GM12865 (cell line): ENCODE results near the gene MRPL3.

Source experiments
- DNase-seq: peaks from one replicate; pipeline ENCODE4 v3.0.0; 2010; ENCODE audit warnings: low read depth
- H3K4me3 ChIP-seq: 2 replicates; pipeline ENCODE4 v1.5.1; 2011; ENCODE audit warnings: mild to moderate bottlenecking, low read depth, low read length, control low read depth
- TF ChIP-seq, protein P1 (sequence below): IDR thresholded peaks from 2 replicates; pipeline ENCODE4 v1.5.1; 2011; ENCODE audit warnings: low read length, control low read depth, low read depth, inconsistent platforms; ENCODE audit not compliant: insufficient read depth; ENCODE audit errors: missing control alignments

Gene MRPL3

DNA sequence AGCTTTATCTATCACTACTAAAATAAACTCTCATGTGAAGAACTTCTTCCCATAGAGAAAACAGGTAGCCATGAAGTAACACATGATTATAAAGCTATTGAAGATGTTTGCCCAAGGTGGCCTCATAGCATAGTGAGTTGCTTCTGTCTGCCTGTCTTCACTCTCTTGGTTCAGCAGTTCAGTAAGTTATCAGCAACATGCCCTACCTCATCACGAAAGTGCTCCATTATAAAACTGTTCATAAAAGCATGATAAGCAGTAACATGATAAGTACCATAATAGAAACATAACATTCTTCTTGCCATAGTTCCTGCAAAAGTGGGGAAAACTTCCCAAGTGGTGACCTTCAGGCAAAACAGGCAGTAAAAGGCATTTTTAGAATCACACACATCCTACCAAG lies 45.6 kb downstream of the MRPL3 start:
- TF ChIP-seq, protein P1, sequence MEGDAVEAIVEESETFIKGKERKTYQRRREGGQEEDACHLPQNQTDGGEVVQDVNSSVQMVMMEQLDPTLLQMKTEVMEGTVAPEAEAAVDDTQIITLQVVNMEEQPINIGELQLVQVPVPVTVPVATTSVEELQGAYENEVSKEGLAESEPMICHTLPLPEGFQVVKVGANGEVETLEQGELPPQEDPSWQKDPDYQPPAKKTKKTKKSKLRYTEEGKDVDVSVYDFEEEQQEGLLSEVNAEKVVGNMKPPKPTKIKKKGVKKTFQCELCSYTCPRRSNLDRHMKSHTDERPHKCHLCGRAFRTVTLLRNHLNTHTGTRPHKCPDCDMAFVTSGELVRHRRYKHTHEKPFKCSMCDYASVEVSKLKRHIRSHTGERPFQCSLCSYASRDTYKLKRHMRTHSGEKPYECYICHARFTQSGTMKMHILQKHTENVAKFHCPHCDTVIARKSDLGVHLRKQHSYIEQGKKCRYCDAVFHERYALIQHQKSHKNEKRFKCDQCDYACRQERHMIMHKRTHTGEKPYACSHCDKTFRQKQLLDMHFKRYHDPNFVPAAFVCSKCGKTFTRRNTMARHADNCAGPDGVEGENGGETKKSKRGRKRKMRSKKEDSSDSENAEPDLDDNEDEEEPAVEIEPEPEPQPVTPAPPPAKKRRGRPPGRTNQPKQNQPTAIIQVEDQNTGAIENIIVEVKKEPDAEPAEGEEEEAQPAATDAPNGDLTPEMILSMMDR: no peak
- H3K4me3 ChIP-seq: no peak overlapping the region
- no peak for DNase-seq

DNA sequence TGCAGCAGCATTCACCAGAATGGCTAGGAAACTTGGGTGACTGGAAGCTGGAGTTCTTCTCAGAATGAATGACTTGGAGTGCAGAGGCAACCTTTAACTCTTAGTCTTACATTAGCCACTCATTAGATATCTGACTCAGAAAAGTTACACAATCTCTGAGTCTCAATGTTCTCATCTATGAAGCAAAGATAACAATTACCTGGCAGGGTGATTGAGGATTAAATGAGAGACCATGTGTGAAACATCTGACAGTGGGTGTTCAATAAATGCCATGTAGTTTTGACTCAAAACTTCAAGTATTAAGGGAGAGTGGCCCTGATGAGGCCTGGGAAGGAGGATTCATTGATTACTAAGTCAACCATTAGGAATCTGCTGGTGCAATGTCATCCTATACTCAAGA lies 48.3 kb downstream of the MRPL3 start:
- no peak for DNase-seq
- TF ChIP-seq, protein P1: no peak
- H3K4me3 ChIP-seq: no peak overlapping the region

DNA sequence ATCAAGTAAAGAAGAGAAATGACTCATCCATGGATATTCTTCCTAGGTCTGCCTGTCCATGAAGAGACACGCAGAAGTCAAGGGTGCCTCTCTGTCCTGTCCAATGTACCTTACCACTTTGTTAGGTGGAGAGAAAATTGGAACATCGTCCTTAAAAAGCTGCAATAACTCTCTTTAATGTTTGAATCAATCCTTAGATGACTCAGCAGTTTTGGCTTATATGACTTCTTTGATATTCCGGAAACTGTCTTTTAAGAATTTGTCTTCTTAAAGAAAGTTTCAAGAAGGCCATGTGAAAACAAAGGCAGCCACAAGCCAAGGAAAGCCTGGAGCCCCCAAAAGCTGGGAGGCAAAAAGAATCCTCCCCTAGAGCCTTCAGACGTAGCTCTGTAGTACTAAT lies 49.2 kb downstream of the MRPL3 start:
- no peak for DNase-seq
- H3K4me3 ChIP-seq: no peak overlapping the region
- TF ChIP-seq, protein P1: no peak

DNA sequence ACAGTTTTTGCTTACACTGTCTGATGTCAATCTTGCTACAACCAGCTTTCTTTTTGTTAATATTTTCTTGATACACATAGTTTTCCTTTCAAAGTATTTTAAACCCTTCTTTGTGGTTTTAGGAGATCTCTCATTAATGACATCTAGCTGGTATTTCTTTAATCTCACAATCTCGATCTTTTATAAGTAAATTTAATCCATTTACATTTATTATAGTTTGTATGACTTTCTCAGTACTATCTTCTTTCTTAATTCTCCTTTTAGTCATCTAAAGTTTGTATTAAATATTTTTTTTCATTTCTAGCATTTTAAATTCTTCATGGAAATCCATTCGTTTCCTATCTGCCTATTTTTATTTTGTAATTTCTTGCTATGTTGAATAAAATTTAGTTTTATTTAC lies 55.4 kb downstream of the MRPL3 start:
- TF ChIP-seq, protein P1: no peak
- H3K4me3 ChIP-seq: no peak overlapping the region
- no peak for DNase-seq

DNA sequence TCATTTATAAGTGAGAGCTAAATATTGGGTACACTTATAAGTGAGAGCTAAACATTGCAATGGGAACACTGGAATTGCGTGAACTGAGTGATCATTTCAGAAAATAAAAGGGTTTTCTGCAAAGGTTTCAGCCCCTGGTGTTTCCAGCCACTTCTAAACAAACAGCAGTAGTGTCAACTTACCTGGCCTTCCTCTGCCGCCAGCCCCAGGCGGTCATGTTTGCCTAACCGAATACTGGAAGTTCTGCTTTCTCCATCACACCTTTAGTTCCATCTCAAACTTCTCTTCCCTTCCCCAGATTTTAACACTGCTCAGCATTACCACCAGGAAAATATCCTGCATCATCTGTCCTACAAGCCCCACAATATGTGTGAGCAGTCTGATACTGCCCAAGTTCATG lies 58.6 kb downstream of the MRPL3 start:
- TF ChIP-seq, protein P1: no peak
- no peak for DNase-seq
- no peak overlapping the region for H3K4me3 ChIP-seq

DNA sequence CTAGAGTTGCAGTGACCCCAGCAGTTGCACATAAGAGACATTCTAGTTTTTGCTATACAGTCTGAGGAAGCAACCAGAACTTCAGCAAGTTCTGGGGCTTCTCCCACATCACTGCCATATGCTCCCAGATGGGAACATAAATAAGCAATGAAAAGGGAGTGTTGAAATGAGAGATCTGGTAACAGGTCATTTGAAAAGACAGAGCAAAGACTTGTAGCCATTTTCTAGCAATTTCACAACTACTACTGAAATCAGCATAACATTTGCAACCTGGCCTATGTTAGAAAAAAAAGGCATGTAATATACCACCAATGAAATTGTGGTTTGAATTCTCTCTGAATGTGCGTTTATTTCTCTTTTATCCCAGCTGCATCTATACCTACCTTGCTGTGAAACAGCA lies 63.7 kb downstream of the MRPL3 start:
- no peak overlapping the region for H3K4me3 ChIP-seq
- TF ChIP-seq, protein P1: no peak
- DNase-seq: no peak

DNA sequence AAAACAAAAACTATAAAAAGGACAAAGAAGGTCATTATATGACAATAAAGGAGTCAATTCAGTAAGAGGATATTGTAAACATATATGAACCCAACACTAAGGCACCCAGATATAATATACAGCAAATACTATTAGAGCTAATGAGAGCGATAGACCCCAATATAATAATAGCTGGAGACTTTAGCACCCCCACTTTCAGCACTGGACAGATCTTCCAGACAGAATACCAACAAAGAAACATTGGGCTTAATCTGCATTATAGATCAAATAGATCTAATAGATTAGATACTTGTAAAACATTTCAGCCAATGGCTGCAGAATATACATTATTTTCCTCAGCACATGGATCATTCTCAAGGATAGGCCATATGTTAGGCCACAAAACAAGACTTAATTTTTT lies 67.8 kb downstream of the MRPL3 start:
- no peak for DNase-seq
- no peak overlapping the region for H3K4me3 ChIP-seq
- TF ChIP-seq, protein P1: no peak
